Neutrophil (primary cell): ENCODE data around the gene LDLRAP1.

Source experiments
- H3K27ac ChIP-seq: fragments of 200-600 bp; sonication (generic); 2 replicates; pipeline ENCODE4 v1.5.1; 2016; ENCODE audit warnings: mild to moderate bottlenecking, moderate library complexity
- H3K27me3 ChIP-seq: fragments of 200-600 bp; sonication (generic); 2 replicates; pipeline ENCODE4 v1.6.0; 2016; ENCODE audit warnings: mild to moderate bottlenecking
- H3K36me3 ChIP-seq: fragments of 200-600 bp; sonication (generic); 2 replicates; pipeline ENCODE4 v1.5.1; 2017
- H3K4me1 ChIP-seq, 2 experiments: fragments of 200-600 bp in 1 of 2; sonication (generic) in 1 of 2; 1 replicate in 1 of 2; 2 replicates in 1 of 2; pipeline versions ENCODE4 v1.5.1 to v1.6.1; 2013 to 2016; ENCODE audit warnings: low read depth in 1 of 2, low read length in 1 of 2, mild to moderate bottlenecking in 1 of 2, moderate library complexity in 1 of 2; ENCODE audit not compliant: control insufficient read depth in 1 of 2, insufficient read depth in 1 of 2
- H3K4me3 ChIP-seq, 2 experiments: fragments of 200-600 bp in 1 of 2; sonication (generic) in 1 of 2; 1 replicate in 1 of 2; 2 replicates in 1 of 2; pipeline ENCODE4 v1.5.1; 2013 to 2016; ENCODE audit warnings: low read depth in 1 of 2, low read length in 1 of 2, mild to moderate bottlenecking in 1 of 2, moderate library complexity in 1 of 2
- H3K9me3 ChIP-seq: fragments of 200-600 bp; sonication (generic); 2 replicates; pipeline ENCODE4 v1.5.1; 2016
- CTCF ChIP-seq: fragments of 200-600 bp; sonication (generic); IDR thresholded peaks from 2 replicates; pipeline ENCODE4 v1.5.1; 2016; ENCODE audit warnings: antibody characterized with exemption

The LDLRAP1 gene

GRCh38 chr1:25543005-25543424 lies 391 bp upstream of the LDLRAP1 start:
- Histone ChIP-seq H3K4me1 (peaks cover 12 to 18% of the 10 kb centered on the region in 2 experiments), H3K27ac (no peak overlapping the region), H3K9me3 (no peaks in the 10 kb centered on the region), H3K27me3 (peaks cover 25% of the 10 kb centered on the region), H3K4me3 (peak overlapping the region; percentile 60 to 61), H3K36me3 (no peaks in the 10 kb centered on the region)
- no peak for TF ChIP-seq CTCF

- H3K27me3 ChIP-seq: peaks cover 27% of the 10 kb centered on the region
- no peak for TF ChIP-seq CTCF
- peak overlapping the region; percentile 60 to 61 for H3K4me3 ChIP-seq
- no peaks in the 10 kb centered on the region for H3K36me3 ChIP-seq
- no peak overlapping the region for H3K27ac ChIP-seq
- H3K9me3 ChIP-seq: no peaks in the 10 kb centered on the region
- peaks cover 14 to 20% of the 10 kb centered on the region in 2 experiments for H3K4me1 ChIP-seq
Observed at GRCh38 chr1:25544243-25544764, 898 bp downstream of the LDLRAP1 start.

GRCh38 chr1:25544819-25545218 lies 1.4 kb downstream of the LDLRAP1 start:
- H3K36me3 ChIP-seq: no peaks in the 10 kb centered on the region
- H3K27ac ChIP-seq: no peak overlapping the region
- H3K4me1 ChIP-seq: peaks cover 20 to 26% of the 10 kb centered on the region in 2 experiments

GRCh38 chr1:25545767-25546166 lies 2.4 kb downstream of the LDLRAP1 start:
- Histone ChIP-seq H3K27ac (no peak overlapping the region), H3K4me3 (no peak overlapping the region), H3K27me3 (peaks cover 30% of the 10 kb centered on the region), H3K9me3 (no peaks in the 10 kb centered on the region), H3K4me1 (peaks cover 28 to 29% of the 10 kb centered on the region in 2 experiments), H3K36me3 (no peaks in the 10 kb centered on the region)
- no peak for TF ChIP-seq CTCF

More at GRCh38 chr1:25544819-25545218, 1.4 kb downstream of the LDLRAP1 start:
- no peaks in the 10 kb centered on the region for H3K9me3 ChIP-seq
- no peak overlapping the region for H3K4me3 ChIP-seq
- no peak for TF ChIP-seq CTCF
- peaks cover 30% of the 10 kb centered on the region for H3K27me3 ChIP-seq

- Histone ChIP-seq H3K4me1 (peaks cover 28 to 32% of the 10 kb centered on the region in 2 experiments), H3K9me3 (no peaks in the 10 kb centered on the region), H3K36me3 (no peaks in the 10 kb centered on the region), H3K4me3 (no peak overlapping the region), H3K27ac (no peak overlapping the region), H3K27me3 (peaks cover 30% of the 10 kb centered on the region)
- no peak for TF ChIP-seq CTCF
Observed at GRCh38 chr1:25546193-25546592, 2.8 kb downstream of the LDLRAP1 start.
